ENCODE results near the gene IMPDH1.

Gene IMPDH1

GRCh38 chr7:128359939-128360338, 49.8 kb downstream of the IMPDH1 start:
- no peak for DNase-seq
- no peak for TF ChIP-seq CTCF (IDR thresholded peaks at IDR 0.05)
- Histone ChIP-seq H3K9me3 (no peaks in the 10 kb centered on the region), H3K4me1 (peaks cover 0 to 25% (median 18%) of the 10 kb centered on the region in 4 donors), H3K27ac (no peak overlapping the region), H3K27me3 (peaks cover 0 to 60% of the 10 kb centered on the region in 2 donors), H3K36me3 (no peaks in the 10 kb centered on the region), H3K4me3 (no peak overlapping the region)
- intact Hi-C loops (cut with DNase I; ENCODE audit: low total_unique reads) = no loop called here

GRCh38 chr7:128359336-128359735, 50.4 kb downstream of the IMPDH1 start:
- intact Hi-C loops (cut with DNase I; ENCODE audit: low total_unique reads) = no loop called here
- Histone ChIP-seq H3K36me3 (no peaks in the 10 kb centered on the region), H3K27me3 (peaks cover 0 to 62% of the 10 kb centered on the region in 2 donors), H3K27ac (no peak overlapping the region), H3K9me3 (no peaks in the 10 kb centered on the region), H3K4me3 (no peak overlapping the region), H3K4me1 (peaks cover 0 to 25% (median 18%) of the 10 kb centered on the region in 4 donors)
- no peak for TF ChIP-seq CTCF (IDR thresholded peaks at IDR 0.05)
- DNase-seq = no peak

- Histone ChIP-seq H3K27me3 (peaks cover 0 to 62% of the 10 kb centered on the region in 2 donors), H3K27ac (no peak overlapping the region), H3K4me3 (no peak overlapping the region), H3K4me1 (peaks cover 0 to 25% (median 18%) of the 10 kb centered on the region in 4 donors), H3K9me3 (no peaks in the 10 kb centered on the region), H3K36me3 (no peaks in the 10 kb centered on the region)
- no peak for DNase-seq
- no peak for TF ChIP-seq CTCF (IDR thresholded peaks at IDR 0.05)
- intact Hi-C loops (cut with DNase I; ENCODE audit: low total_unique reads) = no loop called here
Observed at GRCh38 chr7:128358233-128358632, 51.5 kb downstream of the IMPDH1 start.

- H3K27me3 ChIP-seq = peaks cover 0 to 64% of the 10 kb centered on the region in 2 donors
- no peaks in the 10 kb centered on the region for H3K9me3 ChIP-seq
- intact Hi-C loops (cut with DNase I; ENCODE audit: low total_unique reads) = no loop called here
- no peak for TF ChIP-seq CTCF (IDR thresholded peaks at IDR 0.05)
- H3K36me3 ChIP-seq = no peaks in the 10 kb centered on the region
- H3K4me3 ChIP-seq = no peak overlapping the region
- H3K4me1 ChIP-seq = peaks cover 0 to 27% (median 22%) of the 10 kb centered on the region in 4 donors
- no peak for DNase-seq
- H3K27ac ChIP-seq = no peak overlapping the region
Observed at GRCh38 chr7:128357217-128357613, 52.6 kb downstream of the IMPDH1 start.

GRCh38 chr7:128356546-128357216, 53.1 kb downstream of the IMPDH1 start:
- H3K27ac ChIP-seq = no peak overlapping the region
- peaks cover 0 to 66% of the 10 kb centered on the region in 2 donors for H3K27me3 ChIP-seq
- H3K4me3 ChIP-seq = no peak overlapping the region
- H3K36me3 ChIP-seq = no peaks in the 10 kb centered on the region
- H3K9me3 ChIP-seq = no peaks in the 10 kb centered on the region
- H3K4me1 ChIP-seq = peaks cover 0 to 27% (median 22%) of the 10 kb centered on the region in 4 donors
- intact Hi-C loops (cut with DNase I; ENCODE audit: low total_unique reads) = no loop called here
- DNase-seq = no peak
- TF ChIP-seq CTCF (IDR thresholded peaks at IDR 0.05) = no peak
